H1 (cell line): Measurements from ENCODE around the gene CRHR2. TPM values are rescaled to one million over a fixed set of nuclear protein-coding genes. Genes with fewer than 3 reads are reported as not detected.
A peak's percentile ranks its signal among the peaks of the same experiment; 100 is the strongest.

ENCODE experiments used
- CTCF ChIA-PET: fragments of 300-600 bp; sonication (Branson Sonifier 250); formaldehyde crosslinking; loops from one replicate; lab custom pipeline; 2021; ENCODE audit not compliant: partially characterized antibody; lab: Charles Lee
- POLR2A ChIA-PET: fragments of 300-600 bp; sonication (Branson Sonifier 250); formaldehyde crosslinking; loops from one replicate; lab custom pipeline; 2021; ENCODE audit warnings: inconsistent platforms; ENCODE audit not compliant: partially characterized antibody; lab: Charles Lee
- DNase-seq, 2 experiments: peaks; one replicate each; pipeline versions ENCODE4 v3.0.0 to v3.0.0-alpha.2; 2010 to 2022; ENCODE audit warnings: low spot score in 2 of 2, low read depth in 1 of 2, mixed read lengths in 1 of 2
- FAIRE-seq: peaks from 2 replicates; lab custom pipeline; 2011; peaks lifted over from hg19 to GRCh38; lab: Jason Lieb, UNC
- H2AFZ ChIP-seq: 2 replicates; pipeline ENCODE4 v1.8.1; 2012; ENCODE audit warnings: low read length, inconsistent platforms
- H2AK5ac ChIP-seq: 2 replicates; pipeline ENCODE4 v1.6.1; 2013; ENCODE audit warnings: low read depth, low read length
- H2BK120ac ChIP-seq: replicated peaks from 2 replicates; pipeline ENCODE3; 2013; ENCODE audit warnings: low read depth, low read length, inconsistent platforms
- H2BK12ac ChIP-seq: 2 replicates; pipeline ENCODE4 v1.6.1; 2013; ENCODE audit warnings: low read depth, low read length
- H2BK15ac ChIP-seq: 2 replicates; pipeline ENCODE4 v1.6.1; 2013; ENCODE audit warnings: low read length
- H2BK20ac ChIP-seq: 2 replicates; pipeline ENCODE4 v1.6.1; 2013; ENCODE audit warnings: low read length
- H2BK5ac ChIP-seq: 2 replicates; pipeline ENCODE4 v1.6.1; 2013; ENCODE audit warnings: low read depth, low read length
- H3K14ac ChIP-seq: 2 replicates; pipeline ENCODE4 v1.6.1; 2013; ENCODE audit warnings: inconsistent platforms; ENCODE audit not compliant: insufficient read length
- H3K18ac ChIP-seq: 2 replicates; pipeline ENCODE4 v1.6.1; 2013; ENCODE audit warnings: low read length; ENCODE audit errors: extremely low read depth
- H3K23ac ChIP-seq: 2 replicates; pipeline ENCODE4 v1.6.1; 2013; ENCODE audit warnings: inconsistent platforms; ENCODE audit not compliant: insufficient read length
- H3K23me2 ChIP-seq: 2 replicates; pipeline ENCODE4 v1.6.1; 2013; ENCODE audit warnings: low read depth, low read length
- H3K27ac ChIP-seq: 2 replicates; pipeline ENCODE4 v1.6.1; 2011; ENCODE audit warnings: low read depth, low read length, inconsistent platforms
- H3K27me3 ChIP-seq, 4 experiments: replicated peaks in 1 of 4; 1 replicate in 1 of 4; 2 replicates in 3 of 4; pipeline versions ENCODE4 v1.6.1 to v1.8.1; 2011 to 2013; ENCODE audit warnings: low read length in 3 of 4, mild to moderate bottlenecking in 3 of 4, inconsistent platforms in 2 of 4, mixed read lengths in 2 of 4, moderate library complexity in 1 of 4; ENCODE audit not compliant: control insufficient read depth in 3 of 4, insufficient read depth in 3 of 4; ENCODE audit errors: extremely low read depth in 1 of 4
- H3K36me3 ChIP-seq, 4 experiments: 2 replicates each; pipeline versions ENCODE4 v1.6.1 to v1.8.1; 2011 to 2013; ENCODE audit warnings: mild to moderate bottlenecking in 4 of 4, low read length in 3 of 4, moderate library complexity in 2 of 4, control low read depth in 1 of 4, inconsistent platforms in 1 of 4; ENCODE audit not compliant: insufficient read depth in 4 of 4, control insufficient read depth in 2 of 4
- H3K4ac ChIP-seq: replicated peaks from 2 replicates; pipeline ENCODE3; 2013; ENCODE audit warnings: low read length, low read depth, mixed read lengths, inconsistent platforms; ENCODE audit not compliant: insufficient read length
- H3K4me1 ChIP-seq, 4 experiments: replicated peaks in 1 of 4; 1 replicate in 1 of 4; 2 replicates in 3 of 4; pipeline versions ENCODE4 v1.6.1 to v1.8.1; 2011 to 2013; ENCODE audit warnings: low read length in 3 of 4, inconsistent platforms in 2 of 4, mixed read lengths in 1 of 4; ENCODE audit not compliant: insufficient read depth in 4 of 4, control insufficient read depth in 3 of 4
- H3K4me2 ChIP-seq, 2 experiments: 2 replicates each; pipeline versions ENCODE4 v1.6.1 to v1.8.1; 2011 to 2013; ENCODE audit warnings: low read depth in 2 of 2, low read length in 2 of 2, control low read depth in 1 of 2, inconsistent platforms in 1 of 2, mild to moderate bottlenecking in 1 of 2; ENCODE audit not compliant: insufficient read depth in 1 of 2
- H3K4me3 ChIP-seq, 4 experiments: fragments of 200-600, 300-600 bp in 1 of 4; sonication (generic), shearing (Covaris generic), sonication (Bioruptor Twin) in 1 of 4; 2 replicates each; pipeline versions ENCODE4 v1.5.1 to v1.8.1; 2011 to 2016; ENCODE audit warnings: low read length in 4 of 4, low read depth in 3 of 4, control low read depth in 2 of 4, inconsistent platforms in 2 of 4, mild to moderate bottlenecking in 2 of 4, mixed read lengths in 1 of 4, moderate library complexity in 1 of 4; ENCODE audit not compliant: insufficient read depth in 2 of 4; ENCODE audit errors: extremely low read depth in 1 of 4
- H3K56ac ChIP-seq: replicated peaks from 2 replicates; pipeline ENCODE3; 2013; ENCODE audit warnings: low read depth, mild to moderate bottlenecking, mixed read lengths, low read length, inconsistent platforms; ENCODE audit not compliant: insufficient read length
- H3K79me1 ChIP-seq: 2 replicates; pipeline ENCODE4 v1.6.1; 2013; ENCODE audit warnings: low read depth, low read length, control low read depth
- H3K79me2 ChIP-seq, 2 experiments: 2 replicates each; pipeline versions ENCODE4 v1.6.1 to v1.8.1; 2012 to 2013; ENCODE audit warnings: low read length in 2 of 2, mild to moderate bottlenecking in 2 of 2, inconsistent platforms in 1 of 2; ENCODE audit not compliant: insufficient read depth in 2 of 2, control insufficient read depth in 1 of 2
- H3K9ac ChIP-seq, 4 experiments: replicated peaks in 1 of 4; 1 replicate in 1 of 4; 2 replicates in 3 of 4; pipeline versions ENCODE4 v1.6.1 to v1.8.1; 2011 to 2013; ENCODE audit warnings: low read depth in 3 of 4, low read length in 3 of 4, control low read depth in 2 of 4, mild to moderate bottlenecking in 2 of 4, moderate library complexity in 2 of 4, inconsistent platforms in 1 of 4; ENCODE audit errors: extremely low read depth in 1 of 4
- H3K9me3 ChIP-seq, 2 experiments: 2 replicates each; pipeline versions ENCODE4 v1.6.1 to v1.8.1; 2012 to 2013; ENCODE audit warnings: mild to moderate bottlenecking in 2 of 2, moderate library complexity in 2 of 2, control low read depth in 1 of 2, inconsistent platforms in 1 of 2, low read depth in 1 of 2, low read length in 1 of 2, mixed read lengths in 1 of 2; ENCODE audit not compliant: insufficient read depth in 2 of 2
- H4K20me1 ChIP-seq, 2 experiments: replicated peaks in 1 of 2; 2 replicates each; pipeline versions ENCODE3 to v1.8.1; 2011 to 2013; ENCODE audit warnings: inconsistent platforms in 2 of 2, low read length in 2 of 2, mild to moderate bottlenecking in 1 of 2; ENCODE audit not compliant: insufficient read depth in 2 of 2, control insufficient read depth in 1 of 2
- H4K5ac ChIP-seq: 2 replicates; pipeline ENCODE4 v1.6.1; 2013; ENCODE audit warnings: low read length, low read depth, mixed read lengths, inconsistent platforms; ENCODE audit not compliant: insufficient read length
- H4K8ac ChIP-seq: 2 replicates; pipeline ENCODE4 v1.8.0; 2013; ENCODE audit warnings: mild to moderate bottlenecking, moderate library complexity, low read length, inconsistent platforms; ENCODE audit not compliant: insufficient read depth; ENCODE audit errors: extremely low read depth
- H4K91ac ChIP-seq: replicated peaks from 2 replicates; pipeline ENCODE3; 2013; ENCODE audit warnings: low read length, mixed read lengths, inconsistent platforms; ENCODE audit not compliant: insufficient read length
- HDAC6 ChIP-seq: IDR thresholded peaks from one replicate; pipeline ENCODE4 v1.7.1; 2012; ENCODE audit warnings: low read depth, mild to moderate bottlenecking, inconsistent platforms, low read length, moderate library complexity
- KDM1A ChIP-seq: fragments of 200-600, 300-600 bp; sonication (generic); IDR thresholded peaks from 2 replicates; pipeline ENCODE4 v1.7.1; 2016; ENCODE audit warnings: mild to moderate bottlenecking, low read length, borderline replicate concordance
- WGBS, 2 experiments: shearing (Covaris generic) in 1 of 2; methylation state at CpG; one replicate each; pipeline versions ENCODE4 v1.1.6 to v1.1.7; 2013 to 2015; ENCODE audit warnings: low lambda C conversion rate in 2 of 2, mixed read lengths in 2 of 2, inconsistent platforms in 1 of 2, low coverage in 1 of 2, missing lambda C conversion rate in 1 of 2; ENCODE audit not compliant: insufficient replicate concordance in 2 of 2, insufficient coverage in 1 of 2, insufficient read length in 1 of 2; ENCODE audit errors: extremely low coverage in 1 of 2, missing lambda C conversion rate in 1 of 2; 5-methylcytosine and 5-hydroxymethylcytosine counted together
- polyA plus RNA-seq, 7 experiments: library from polyadenylated mRNA; depleted of rRNA in 3 of 7; stranded (reverse) in 5 of 7; unstranded in 2 of 7; fragments of >200 nt in 5 of 7; fragments of 200-250 nt in 2 of 7; gene quantifications; 1 replicate in 5 of 7; 2 replicates in 1 of 7; 4 replicates in 1 of 7; pipeline versions ENCODE4 v1.2.1 to v1.2.3, GENCODE V29; 2011 to 2013; ENCODE audit warnings: missing spikeins in 2 of 7, mixed read lengths in 2 of 7
- total RNA-seq: library from RNA; stranded (reverse); fragmentation: NEBNext Ultra II Directional; extraction: Animal tissue kit (Norgen Biotek cat#: 25700); gene quantifications from 2 replicates; pipeline ENCODE4 v1.2.1, GENCODE V29; 2021

The CRHR2 gene
- total and polyA plus RNA-seq, 2 of the 8 experiments (the other 6 are each of a cell fraction or from before 2014, with no cell fraction given): 0.37 to 1.3 TPM

- peak overlapping the region; percentile 29 for H4K8ac ChIP-seq
- FAIRE-seq (no peak), DNase-seq (no peak)
- H2BK20ac ChIP-seq: peak overlapping the region; percentile 26; the same call in 1 of the 2 replicates
- WGBS, 2 experiments: 88% methylated on average over 4 of the region's 4 CpGs; no CpG with 5 or more reads in 1 of the 2 experiments
- H3K4me2 ChIP-seq: no peak overlapping the region
- H3K4ac ChIP-seq: no peak overlapping the region
- no peak overlapping the region for H3K14ac ChIP-seq
- H3K27ac ChIP-seq: no peak overlapping the region
- H4K91ac ChIP-seq: no peak overlapping the region
- no peak overlapping the region for H2BK12ac ChIP-seq
- no peak overlapping the region for H4K5ac ChIP-seq
- ChIA-PET CTCF (interaction anchor here (0.8 to 2.1 kb wide), 9 partner anchors 9 to 80 kb away, joined by 3 to 18 read pairs (median 4); partner anchors contain the start of gene CRHR2), POLR2A (interaction anchor here (1.2 to 1.9 kb wide), 2 partner anchors 9 to 69 kb away, joined by 5 to 7 read pairs; no protein-coding TSS in a partner anchor)
- H3K18ac ChIP-seq: no peak overlapping the region
- H3K4me3 ChIP-seq: no peak overlapping the region
- H2AK5ac ChIP-seq: no peak overlapping the region
- H2AFZ ChIP-seq: no peak overlapping the region
- no peak overlapping the region for H2BK15ac ChIP-seq
- no peak overlapping the region for H2BK120ac ChIP-seq
- no peaks in the 10 kb centered on the region for H3K9me3 ChIP-seq
- H3K36me3 ChIP-seq: no peaks in the 10 kb centered on the region
- H3K23me2 ChIP-seq: no peaks in the 10 kb centered on the region
- H3K4me1 ChIP-seq: peaks cover 0 to 23% (median 11%) of the 10 kb centered on the region in 4 experiments; a peak in 6 of 7 replicates
- H3K79me2 ChIP-seq: no peaks in the 10 kb centered on the region
- H3K56ac ChIP-seq: no peak overlapping the region
- H3K27me3 ChIP-seq: no peaks in the 10 kb centered on the region
- H3K79me1 ChIP-seq: no peaks in the 10 kb centered on the region; the same call in 1 of the 2 replicates
- H2BK5ac ChIP-seq: no peak overlapping the region
- H3K23ac ChIP-seq: no peak overlapping the region
- H3K9ac ChIP-seq: no peak overlapping the region
- no peak for TF ChIP-seq HDAC6
- peak; percentile 51; the same call in 1 of the 2 replicates for TF ChIP-seq KDM1A
- H4K20me1 ChIP-seq: no peaks in the 10 kb centered on the region
Measured at GRCh38 chr7:30730996-30731395, 48.7 kb upstream of the CRHR2 start.
